WERI-Rb-1 (cell line): Measurements from ENCODE around the gene ABHD17A.
"Not testable (repeated sequence)": the region's sequence is repeated elsewhere in the genome, so short reads cannot be mapped to it uniquely, and the experiment has no call there.

Source experiments
- DNase-seq: peaks from one replicate; pipeline ENCODE4 v3.0.0-alpha.2; 2020
- H3K27ac ChIP-seq: fragments of 250-450 bp; sonication (Bioruptor Pico); 2 replicates; pipeline ENCODE4 v1.5.1; 2020; ENCODE audit warnings: mild to moderate bottlenecking, moderate library complexity
- H3K27me3 ChIP-seq: fragments of 250-450 bp; sonication (Bioruptor Pico); 2 replicates; pipeline ENCODE4 v1.5.1; 2021; ENCODE audit warnings: mild to moderate bottlenecking, low read depth, moderate library complexity; ENCODE audit not compliant: insufficient read depth, severe bottlenecking
- H3K36me3 ChIP-seq: fragments of 250-450 bp; sonication (Bioruptor Pico); 2 replicates; pipeline ENCODE4 v1.5.1; 2020; ENCODE audit warnings: mild to moderate bottlenecking, moderate library complexity
- H3K4me3 ChIP-seq: 2 replicates; pipeline ENCODE4 v1.5.1; 2011; ENCODE audit warnings: low read depth, mild to moderate bottlenecking, control low read depth, low read length
- H3K9me3 ChIP-seq: fragments of 250-450 bp; sonication (Bioruptor Pico); 2 replicates; pipeline ENCODE4 v1.5.1; 2021; ENCODE audit warnings: mild to moderate bottlenecking, moderate library complexity; ENCODE audit not compliant: severe bottlenecking
- TF ChIP-seq, protein P1 (sequence below): IDR thresholded peaks from 2 replicates; pipeline ENCODE4 v1.5.1; 2011; ENCODE audit warnings: low read depth, mild to moderate bottlenecking, control low read depth, inconsistent platforms, low read length

Gene ABHD17A

GRCh38 chr19:1876496-1877279 is 8.6 kb downstream of the ABHD17A start:
- H3K9me3 ChIP-seq, DNase-seq, H3K27me3 ChIP-seq: not testable (repeated sequence)
- Histone ChIP-seq H3K27ac (peak overlapping the region; percentile 84), H3K36me3 (peaks cover 11% of the 10 kb centered on the region), H3K4me3 (peak overlapping the region; percentile 62)
- TF ChIP-seq, protein P1, sequence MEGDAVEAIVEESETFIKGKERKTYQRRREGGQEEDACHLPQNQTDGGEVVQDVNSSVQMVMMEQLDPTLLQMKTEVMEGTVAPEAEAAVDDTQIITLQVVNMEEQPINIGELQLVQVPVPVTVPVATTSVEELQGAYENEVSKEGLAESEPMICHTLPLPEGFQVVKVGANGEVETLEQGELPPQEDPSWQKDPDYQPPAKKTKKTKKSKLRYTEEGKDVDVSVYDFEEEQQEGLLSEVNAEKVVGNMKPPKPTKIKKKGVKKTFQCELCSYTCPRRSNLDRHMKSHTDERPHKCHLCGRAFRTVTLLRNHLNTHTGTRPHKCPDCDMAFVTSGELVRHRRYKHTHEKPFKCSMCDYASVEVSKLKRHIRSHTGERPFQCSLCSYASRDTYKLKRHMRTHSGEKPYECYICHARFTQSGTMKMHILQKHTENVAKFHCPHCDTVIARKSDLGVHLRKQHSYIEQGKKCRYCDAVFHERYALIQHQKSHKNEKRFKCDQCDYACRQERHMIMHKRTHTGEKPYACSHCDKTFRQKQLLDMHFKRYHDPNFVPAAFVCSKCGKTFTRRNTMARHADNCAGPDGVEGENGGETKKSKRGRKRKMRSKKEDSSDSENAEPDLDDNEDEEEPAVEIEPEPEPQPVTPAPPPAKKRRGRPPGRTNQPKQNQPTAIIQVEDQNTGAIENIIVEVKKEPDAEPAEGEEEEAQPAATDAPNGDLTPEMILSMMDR: peak; percentile 59

- no peaks in the 10 kb centered on the region for H3K27me3 ChIP-seq
- no peaks in the 10 kb centered on the region for H3K9me3 ChIP-seq
- peaks cover 11% of the 10 kb centered on the region for H3K36me3 ChIP-seq
- peak; percentile 92 for DNase-seq
- peak overlapping the region; percentile 84 for H3K27ac ChIP-seq
- TF ChIP-seq, protein P1: no peak
- peak overlapping the region; percentile 62 for H3K4me3 ChIP-seq
Measured at GRCh38 chr19:1875646-1876495, 9.4 kb downstream of the ABHD17A start.

DNA sequence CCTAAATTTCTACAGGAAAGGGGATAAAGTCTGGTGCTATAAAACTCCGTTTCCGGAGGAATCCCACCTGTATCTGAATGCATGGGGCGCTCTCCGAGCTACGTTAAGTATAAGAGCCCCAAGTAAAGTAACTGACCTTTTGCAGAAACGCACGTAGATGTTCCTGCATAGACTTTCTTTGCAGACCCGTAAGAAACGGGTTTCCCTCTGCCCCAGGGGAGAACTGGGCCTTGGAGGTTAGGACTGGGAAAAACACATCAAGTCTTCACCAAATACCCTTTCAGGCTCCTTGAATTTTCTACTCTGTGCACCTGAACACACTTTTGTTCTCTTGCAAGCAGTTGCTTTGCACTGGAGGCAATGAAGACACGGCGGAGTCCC is 10.0 kb downstream of the ABHD17A start:
- Histone ChIP-seq H3K36me3 (peaks cover 11% of the 10 kb centered on the region), H3K4me3 (peak overlapping the region; percentile 62), H3K27ac (peak overlapping the region; percentile 84)
- DNase-seq, H3K9me3 ChIP-seq, H3K27me3 ChIP-seq: not testable (repeated sequence)

- Histone ChIP-seq H3K4me3 (peak overlapping the region; percentile 62), H3K27ac (no peak overlapping the region), H3K9me3 (no peaks in the 10 kb centered on the region), H3K36me3 (peaks cover 11% of the 10 kb centered on the region), H3K27me3 (no peaks in the 10 kb centered on the region)
- TF ChIP-seq, protein P1: no peak
- DNase-seq: no peak
Measured at GRCh38 chr19:1874554-1875185, 10.6 kb downstream of the ABHD17A start.

DNA sequence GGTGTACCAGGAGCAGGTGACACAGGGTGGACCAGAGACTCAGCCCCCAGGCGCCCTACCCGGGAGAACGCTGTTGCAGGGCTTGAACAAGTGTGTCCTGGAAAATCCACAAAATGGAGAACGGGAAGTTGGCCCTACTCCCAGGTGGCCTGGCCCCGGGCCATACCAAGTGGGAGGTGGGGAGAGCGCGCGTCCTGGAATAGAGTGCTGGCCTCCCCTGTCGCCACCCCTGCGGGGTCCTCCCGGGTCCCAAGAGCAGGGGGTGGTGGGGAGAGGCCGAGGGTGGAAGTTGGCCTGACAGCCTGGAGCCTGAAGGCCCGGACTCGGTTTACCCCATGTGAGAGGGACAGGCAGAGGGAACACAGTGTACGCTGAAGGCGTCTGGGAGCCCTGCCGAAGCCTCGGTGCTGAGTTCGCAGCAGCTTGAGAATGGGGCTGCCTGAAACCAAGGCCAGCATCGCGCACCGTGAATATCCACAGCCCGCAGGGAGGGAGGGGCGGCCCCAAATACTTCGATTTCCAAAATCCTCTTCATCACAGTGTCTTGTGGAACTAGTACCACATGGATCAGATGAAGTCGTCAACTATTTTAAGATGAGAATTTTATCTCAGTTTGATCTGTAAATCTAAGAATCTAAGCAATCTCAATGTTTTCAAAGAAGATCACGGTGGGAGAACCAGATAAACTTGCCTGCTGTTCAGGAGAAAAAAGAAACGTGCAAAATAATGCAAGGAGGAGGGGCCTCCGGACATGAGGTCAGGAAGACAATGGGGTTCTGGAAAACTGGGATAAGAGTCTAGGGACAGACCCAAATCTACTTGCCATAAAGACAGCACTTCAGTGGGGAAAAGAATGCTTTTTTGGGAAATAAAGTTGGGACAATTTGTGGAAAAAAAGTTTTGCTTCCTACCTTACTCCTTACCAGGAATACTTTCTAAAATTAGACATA is 11.5 kb downstream of the ABHD17A start:
- Histone ChIP-seq H3K36me3 (peaks cover 11% of the 10 kb centered on the region), H3K27me3 (no peaks in the 10 kb centered on the region), H3K27ac (no peak overlapping the region), H3K4me3 (no peak overlapping the region), H3K9me3 (no peaks in the 10 kb centered on the region)
- no peak for DNase-seq
- TF ChIP-seq, protein P1: no peak
